GM18868 (cell line): Measurements from ENCODE around the gene PSEN1.

Experiments used
- ATAC-seq: cut with Tn5 transposase; IDR thresholded peaks from one replicate; pipeline ENCODE4 v1.9.1; 2021; ENCODE audit warnings: mild to moderate bottlenecking, moderate library complexity; ENCODE audit not compliant: unreplicated experiment

PSEN1 gene

GRCh38 chr14:73216030-73216429 is 79.7 kb downstream of the PSEN1 start:
- ATAC-seq = no peak

- no peak for ATAC-seq
Measured at GRCh38 chr14:73217411-73217810, 81.1 kb downstream of the PSEN1 start.

- no peak for ATAC-seq
Measured at GRCh38 chr14:73220061-73220460, 83.8 kb downstream of the PSEN1 start.

GRCh38 chr14:73220634-73221033 is 84.3 kb downstream of the PSEN1 start:
- no peak for ATAC-seq

- no peak for ATAC-seq
Measured at GRCh38 chr14:73221945-73222344, 85.6 kb downstream of the PSEN1 start.

GRCh38 chr14:73223049-73223448 is 86.7 kb downstream of the PSEN1 start:
- ATAC-seq = peak; percentile 76

- ATAC-seq = no peak
Measured at GRCh38 chr14:73225496-73225895, 89.2 kb downstream of the PSEN1 start.

GRCh38 chr14:73227812-73228781 is 91.8 kb downstream of the PSEN1 start:
- no peak for ATAC-seq

GRCh38 chr14:73230051-73230450 is 93.7 kb downstream of the PSEN1 start:
- no peak for ATAC-seq

- no peak for ATAC-seq
Measured at GRCh38 chr14:73231981-73232851, 95.9 kb downstream of the PSEN1 start.

GRCh38 chr14:73232984-73233383 is 96.7 kb downstream of the PSEN1 start:
- ATAC-seq = no peak

GRCh38 chr14:73233564-73233963 is 97.3 kb downstream of the PSEN1 start:
- ATAC-seq = no peak

GRCh38 chr14:73234029-73234428 is 97.7 kb downstream of the PSEN1 start:
- no peak for ATAC-seq

GRCh38 chr14:73234586-73235394 is 98.5 kb downstream of the PSEN1 start:
- ATAC-seq = no peak

GRCh38 chr14:73235531-73236155 is 99.3 kb downstream of the PSEN1 start:
- no peak for ATAC-seq

GRCh38 chr14:73236157-73236556 is 99.8 kb downstream of the PSEN1 start:
- no peak for ATAC-seq

GRCh38 chr14:73236752-73237218 is 100.5 kb downstream of the PSEN1 start:
- ATAC-seq = no peak

GRCh38 chr14:73237219-73237785 is 101.0 kb downstream of the PSEN1 start, which contains the start of gene PAPLN:
Gene PAPLN (plus strand): TSS chr14:73237506. CDS start chr14:73239779, 2,273 bp downstream.
- ATAC-seq = no peak

GRCh38 chr14:73237786-73238423 is 101.6 kb downstream of the PSEN1 start:
- no peak for ATAC-seq
